Prostate gland (tissue), 2 donors: ENCODE data around the gene AADACL4.
"Not testable (repeated sequence)": the region's sequence is repeated elsewhere in the genome, so short reads cannot be mapped to it uniquely, and the experiment has no call there.

Source experiments
- CTCF ChIP-seq, 4 experiments: fragments of 200-600 bp in 2 of 4; fragments of 450-650 bp in 2 of 4; sonication (generic) in 2 of 4; IDR thresholded peaks; 1 replicate in 3 of 4; 2 replicates in 1 of 4; pipeline ENCODE4 v1.5.1; 2016 to 2019; ENCODE audit warnings: antibody characterized with exemption in 4 of 4, mild to moderate bottlenecking in 2 of 4, moderate library complexity in 2 of 4
- POLR2A ChIP-seq: fragments of 450-650 bp; IDR thresholded peaks from one replicate; pipeline ENCODE4 v1.6.1; 2016; ENCODE audit warnings: antibody characterized with exemption, mild to moderate bottlenecking
- POLR2AphosphoS5 ChIP-seq: sonication (generic); formaldehyde crosslinking; IDR thresholded peaks from one replicate; pipeline ENCODE4 v1.6.1; 2017; ENCODE audit warnings: antibody characterized with exemption

- not testable (repeated sequence) for TF ChIP-seq CTCF (IDR thresholded peaks at IDR 0.05); POLR2AphosphoS5; POLR2A
These were observed 1.5 kb downstream of the AADACL4 start for GRCh38 chr1:12645401-12645800.
